Measurements from ENCODE around the gene LMNTD2.

DNA sequence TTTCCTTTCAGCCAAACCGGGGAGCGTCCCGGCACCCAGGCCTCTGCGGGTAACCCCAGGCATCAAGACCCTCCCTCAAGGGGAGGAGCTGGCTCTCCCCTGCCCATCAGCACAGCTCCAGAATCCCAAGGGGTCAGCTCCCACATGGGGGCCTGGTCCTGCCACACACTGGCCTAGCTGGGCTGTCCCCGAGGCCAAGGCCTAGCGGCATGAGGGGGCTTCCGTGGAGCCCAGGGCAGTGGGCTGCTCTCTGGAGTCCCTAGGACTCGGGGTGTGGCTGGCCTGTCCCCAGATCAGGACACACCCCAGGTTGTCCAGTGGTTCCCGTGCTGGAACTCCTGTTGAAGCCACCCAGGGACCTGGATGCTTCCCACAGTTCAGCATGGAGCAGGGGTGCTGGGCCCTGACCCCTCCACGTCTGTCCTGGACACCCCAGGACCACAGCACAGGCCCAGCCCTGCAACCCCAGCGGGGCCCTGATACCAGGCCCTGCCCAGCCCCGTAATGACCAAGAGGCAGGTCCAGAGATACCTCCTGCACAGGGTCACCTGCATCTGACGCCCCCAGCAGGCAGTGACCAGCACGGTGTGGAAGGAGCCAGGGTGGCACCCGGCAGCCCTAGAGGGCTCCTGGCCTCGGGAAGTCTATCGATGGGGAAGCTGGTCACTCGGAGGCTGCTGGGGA lies 30.7 kb downstream of the LMNTD2 start:
- no peak for TF ChIP-seq POLR2A (IDR thresholded peaks at IDR 0.05)
- TF ChIP-seq, protein P1, sequence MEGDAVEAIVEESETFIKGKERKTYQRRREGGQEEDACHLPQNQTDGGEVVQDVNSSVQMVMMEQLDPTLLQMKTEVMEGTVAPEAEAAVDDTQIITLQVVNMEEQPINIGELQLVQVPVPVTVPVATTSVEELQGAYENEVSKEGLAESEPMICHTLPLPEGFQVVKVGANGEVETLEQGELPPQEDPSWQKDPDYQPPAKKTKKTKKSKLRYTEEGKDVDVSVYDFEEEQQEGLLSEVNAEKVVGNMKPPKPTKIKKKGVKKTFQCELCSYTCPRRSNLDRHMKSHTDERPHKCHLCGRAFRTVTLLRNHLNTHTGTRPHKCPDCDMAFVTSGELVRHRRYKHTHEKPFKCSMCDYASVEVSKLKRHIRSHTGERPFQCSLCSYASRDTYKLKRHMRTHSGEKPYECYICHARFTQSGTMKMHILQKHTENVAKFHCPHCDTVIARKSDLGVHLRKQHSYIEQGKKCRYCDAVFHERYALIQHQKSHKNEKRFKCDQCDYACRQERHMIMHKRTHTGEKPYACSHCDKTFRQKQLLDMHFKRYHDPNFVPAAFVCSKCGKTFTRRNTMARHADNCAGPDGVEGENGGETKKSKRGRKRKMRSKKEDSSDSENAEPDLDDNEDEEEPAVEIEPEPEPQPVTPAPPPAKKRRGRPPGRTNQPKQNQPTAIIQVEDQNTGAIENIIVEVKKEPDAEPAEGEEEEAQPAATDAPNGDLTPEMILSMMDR (IDR thresholded peaks at IDR 0.05 in 8 of 11, conservative IDR thresholded peaks at IDR 0.05 in 3 of 11): no peak

Data from spleen (tissue), 7 donors.